AG04449 (cell line): ENCODE data around the gene GHITM.
"Not testable (repeated sequence)": the region's sequence is repeated elsewhere in the genome, so short reads cannot be mapped to it uniquely, and the experiment has no call there.

Experiments
- CTCF ChIA-PET: fragments of 350-600 bp; formaldehyde crosslinking; extraction: SDS; loops from one replicate; lab custom pipeline; 2021; ENCODE audit warnings: antibody characterized with exemption; lab: Yijun Ruan, JAX
- POLR2A ChIA-PET: fragments of 400-600, 350-600 bp; formaldehyde crosslinking; extraction: SDS; loops from one replicate; lab custom pipeline; 2020; ENCODE audit warnings: antibody characterized with exemption, inconsistent platforms; lab: Yijun Ruan, JAX
- DNase-seq: peaks from one replicate; pipeline ENCODE4 v3.0.0-alpha.2; 2010; ENCODE audit warnings: low read depth, low spot score
- H3K4me3 ChIP-seq: 2 replicates; pipeline ENCODE4 v1.5.1; 2011; ENCODE audit warnings: low read depth, mild to moderate bottlenecking, control low read depth, low read length
- CTCF ChIP-seq: IDR thresholded peaks from one replicate; pipeline ENCODE4 v1.5.1; 2011; ENCODE audit warnings: mild to moderate bottlenecking, moderate library complexity, low read length, control low read depth, inconsistent platforms; ENCODE audit not compliant: insufficient read depth; ENCODE audit errors: missing control alignments

GHITM gene

GRCh38 chr10:84179059-84179710 lies 39.9 kb downstream of the GHITM start:
- no peak overlapping the region for H3K4me3 ChIP-seq
- DNase-seq: no peak

GRCh38 chr10:84180386-84180785 lies 41.1 kb downstream of the GHITM start:
- CTCF ChIA-PET, DNase-seq, POLR2A ChIA-PET, H3K4me3 ChIP-seq: not testable (repeated sequence)

More at GRCh38 chr10:84179059-84179710, 39.9 kb downstream of the GHITM start:
- TF ChIP-seq CTCF: no peak
- ChIA-PET POLR2A (no interaction called here), CTCF (no interaction called here)

GRCh38 chr10:84181631-84182030 lies 42.3 kb downstream of the GHITM start:
- no peak overlapping the region for H3K4me3 ChIP-seq
- no peak for TF ChIP-seq CTCF
- POLR2A ChIA-PET: no interaction called here
- CTCF ChIA-PET: interaction anchor here (0.9 kb wide), 1 partner anchor 24 kb away, joined by 3 read pairs; no protein-coding TSS in a partner anchor
- DNase-seq: no peak

- ChIA-PET CTCF (no interaction called here), POLR2A (no interaction called here)
- H3K4me3 ChIP-seq: no peak overlapping the region
- DNase-seq: no peak
- TF ChIP-seq CTCF: no peak
Observed at GRCh38 chr10:84184517-84184916, 45.2 kb downstream of the GHITM start.

- DNase-seq: no peak
- CTCF ChIA-PET: no interaction called here
- POLR2A ChIA-PET: no interaction called here
- no peak for TF ChIP-seq CTCF
- no peak overlapping the region for H3K4me3 ChIP-seq
Observed at GRCh38 chr10:84185526-84186175, 46.3 kb downstream of the GHITM start.

- no peak overlapping the region for H3K4me3 ChIP-seq
- POLR2A ChIA-PET: no interaction called here
- CTCF ChIA-PET: no interaction called here
- DNase-seq: no peak
- TF ChIP-seq CTCF: no peak
Observed at GRCh38 chr10:84188815-84189214, 49.5 kb downstream of the GHITM start.
